Measurements from ENCODE around the gene VPS18. TPM values are rescaled to one million over a fixed set of nuclear protein-coding genes. Genes with fewer than 3 reads are reported as not detected.

Gene VPS18
- polyA plus RNA-seq, 4 donors = 15.3 to 19.7 (median 16.8) TPM

DNA sequence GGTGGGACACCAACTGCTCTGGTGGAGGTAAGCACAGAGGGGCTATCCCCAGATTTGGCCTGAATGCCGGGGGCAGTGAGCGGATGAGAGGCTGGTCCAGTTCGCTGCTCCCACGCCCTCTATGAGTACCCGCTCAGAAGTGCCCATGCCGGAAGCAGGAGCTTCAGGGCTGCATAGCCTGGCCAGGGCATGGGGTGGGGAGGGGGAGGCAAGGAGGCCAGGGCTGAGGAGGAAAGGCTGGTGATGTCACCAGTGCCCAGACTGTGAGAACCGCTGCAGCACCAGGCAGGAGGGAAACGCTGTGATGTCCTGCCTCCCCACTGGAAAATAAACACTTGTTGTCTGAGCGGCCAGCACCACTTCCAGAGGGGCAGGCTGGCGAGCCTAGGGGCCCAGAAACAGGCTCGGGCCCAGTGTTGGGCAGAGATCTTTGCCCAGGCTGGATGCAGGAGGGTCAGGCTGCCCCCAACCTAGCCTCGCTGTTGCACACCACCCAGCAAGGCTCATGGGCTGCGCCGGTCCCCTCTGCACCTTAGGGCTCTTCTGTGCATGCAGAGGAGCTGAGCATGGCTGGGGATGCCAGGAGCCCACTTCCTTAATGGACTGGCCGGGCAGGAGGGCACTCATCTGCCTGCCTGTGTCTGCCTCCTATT lies 24.0 kb downstream of the VPS18 start:
- DNase-seq (ENCODE audit: low read depth in 4 of 4, low spot score in 3 of 4) = no peak

DNA sequence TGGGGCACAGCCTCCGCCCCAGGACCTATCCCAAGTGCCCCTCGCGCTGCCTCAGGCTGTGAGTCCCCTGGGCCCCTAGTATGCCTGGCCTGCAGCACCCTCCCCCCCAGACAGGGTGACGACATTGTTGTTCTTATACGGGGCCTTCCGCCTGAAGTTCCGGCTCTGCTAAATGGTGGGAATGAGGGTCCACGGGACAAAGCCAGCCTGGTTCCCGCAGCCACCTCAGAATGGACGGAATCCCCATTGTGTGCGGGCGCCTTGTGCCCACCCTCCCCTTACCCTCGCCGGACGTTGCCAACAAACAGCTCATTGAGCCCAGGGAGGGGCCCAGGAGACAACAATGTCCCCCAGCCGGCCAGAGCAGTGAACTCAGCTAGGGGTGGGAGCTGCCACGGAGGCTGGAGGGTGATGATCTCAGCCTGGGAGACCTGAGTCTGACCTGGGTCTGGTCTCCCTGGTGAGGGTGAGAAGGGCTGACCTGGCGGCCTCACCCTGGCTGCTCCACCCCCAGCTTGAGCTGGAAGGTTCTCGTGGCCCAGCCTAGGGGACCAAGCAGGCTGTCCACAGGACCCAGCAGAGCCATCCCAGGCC lies 24.6 kb downstream of the VPS18 start:
- DNase-seq (ENCODE audit: low read depth in 4 of 4, low spot score in 3 of 4) = no peak

DNA sequence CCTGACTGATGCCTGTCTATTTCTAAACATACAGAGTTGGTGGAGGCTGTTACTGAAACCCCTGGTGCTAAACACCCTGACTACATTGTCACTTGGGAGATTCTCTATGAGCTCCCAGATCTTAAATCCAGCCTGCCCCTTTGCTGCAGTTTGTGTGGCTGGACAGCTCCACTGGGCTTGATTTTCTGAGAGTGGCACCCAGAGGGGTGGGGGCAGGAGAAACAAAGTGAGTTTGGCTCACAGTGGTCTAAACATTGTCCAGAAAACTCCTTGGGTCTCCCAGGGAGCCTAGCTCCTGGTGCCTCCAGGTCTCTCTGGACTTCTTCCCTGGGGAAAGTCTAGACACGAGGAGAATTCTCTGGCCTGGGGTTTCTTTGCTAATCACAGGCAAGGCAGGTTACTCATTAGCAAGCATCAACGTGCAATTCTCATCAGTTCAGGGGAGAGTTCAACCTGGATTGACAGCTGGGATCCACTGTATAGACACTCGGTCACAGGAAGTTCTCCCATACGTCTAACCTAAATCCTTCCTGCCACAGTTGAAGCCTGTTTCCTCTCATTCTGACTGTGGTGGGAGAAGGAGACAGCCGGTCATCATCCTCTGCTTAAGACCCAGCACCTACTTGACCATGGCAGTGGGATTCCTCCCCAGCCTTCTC lies 27.8 kb downstream of the VPS18 start:
- DNase-seq (ENCODE audit: low read depth in 4 of 4, low spot score in 3 of 4) = no peak

DNA sequence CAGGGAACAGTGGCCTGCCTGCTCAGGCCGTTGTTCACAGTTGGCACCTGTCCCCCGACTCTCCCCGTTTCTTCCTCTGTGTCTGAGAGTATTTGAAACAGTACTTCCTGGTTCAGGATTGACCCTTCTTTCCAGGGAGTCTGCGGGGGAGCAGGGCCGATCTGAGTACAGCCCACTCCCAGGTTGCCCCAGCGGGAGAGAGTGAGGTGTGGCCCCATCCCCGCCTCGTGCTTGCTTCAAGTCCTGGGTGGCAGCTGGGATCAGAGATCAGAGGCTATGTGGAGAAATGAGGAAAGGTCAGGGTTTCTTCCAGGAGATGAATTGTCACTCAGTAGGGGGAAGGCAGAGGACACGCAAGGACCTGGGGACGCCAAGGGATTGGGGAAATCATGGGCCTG lies 28.4 kb downstream of the VPS18 start:
- no peak for DNase-seq (ENCODE audit: low read depth in 4 of 4, low spot score in 3 of 4)

DNA sequence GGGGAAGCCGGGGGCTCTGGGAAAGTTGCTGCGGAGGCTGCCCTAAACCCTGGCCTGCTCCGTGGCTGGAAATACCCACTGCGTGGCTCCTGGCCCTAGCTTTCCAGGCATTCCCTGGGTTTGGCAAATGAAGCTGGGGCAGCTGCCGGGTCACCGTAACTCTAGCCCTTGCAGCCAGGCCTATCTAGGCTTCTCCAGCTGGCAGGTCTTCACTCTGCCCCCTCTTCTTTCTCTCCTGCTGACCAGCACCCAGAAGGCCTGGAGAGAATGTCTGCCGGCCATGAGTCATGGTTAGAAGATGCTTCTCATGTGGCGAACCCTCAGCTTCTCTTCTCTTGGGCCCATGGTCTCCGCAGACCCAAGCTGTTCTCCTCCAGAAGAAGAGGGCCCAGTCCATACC lies 29.3 kb downstream of the VPS18 start:
- DNase-seq (ENCODE audit: low read depth in 4 of 4, low spot score in 3 of 4) = no peak

DNA sequence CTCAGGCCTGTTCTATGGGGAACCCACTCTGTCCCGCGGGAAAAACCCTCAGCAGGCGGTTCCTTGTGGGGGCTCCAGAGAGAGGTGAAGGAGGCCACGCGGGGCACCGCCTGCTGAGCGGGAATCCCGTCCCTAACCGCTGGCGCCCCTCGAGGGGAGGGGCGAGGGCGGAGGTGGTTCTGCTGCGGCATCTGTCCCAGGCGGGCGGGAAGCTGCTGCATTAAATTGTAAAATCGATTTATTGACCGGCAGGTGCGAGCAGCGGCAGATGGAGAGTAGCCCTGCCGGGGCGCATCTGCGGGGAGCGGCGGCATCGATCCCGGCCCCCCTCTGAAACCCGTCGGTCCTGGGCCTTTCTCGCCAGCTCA lies 31.2 kb downstream of the VPS18 start:
- no peak for DNase-seq (ENCODE audit: low read depth in 4 of 4, low spot score in 3 of 4)

DNA sequence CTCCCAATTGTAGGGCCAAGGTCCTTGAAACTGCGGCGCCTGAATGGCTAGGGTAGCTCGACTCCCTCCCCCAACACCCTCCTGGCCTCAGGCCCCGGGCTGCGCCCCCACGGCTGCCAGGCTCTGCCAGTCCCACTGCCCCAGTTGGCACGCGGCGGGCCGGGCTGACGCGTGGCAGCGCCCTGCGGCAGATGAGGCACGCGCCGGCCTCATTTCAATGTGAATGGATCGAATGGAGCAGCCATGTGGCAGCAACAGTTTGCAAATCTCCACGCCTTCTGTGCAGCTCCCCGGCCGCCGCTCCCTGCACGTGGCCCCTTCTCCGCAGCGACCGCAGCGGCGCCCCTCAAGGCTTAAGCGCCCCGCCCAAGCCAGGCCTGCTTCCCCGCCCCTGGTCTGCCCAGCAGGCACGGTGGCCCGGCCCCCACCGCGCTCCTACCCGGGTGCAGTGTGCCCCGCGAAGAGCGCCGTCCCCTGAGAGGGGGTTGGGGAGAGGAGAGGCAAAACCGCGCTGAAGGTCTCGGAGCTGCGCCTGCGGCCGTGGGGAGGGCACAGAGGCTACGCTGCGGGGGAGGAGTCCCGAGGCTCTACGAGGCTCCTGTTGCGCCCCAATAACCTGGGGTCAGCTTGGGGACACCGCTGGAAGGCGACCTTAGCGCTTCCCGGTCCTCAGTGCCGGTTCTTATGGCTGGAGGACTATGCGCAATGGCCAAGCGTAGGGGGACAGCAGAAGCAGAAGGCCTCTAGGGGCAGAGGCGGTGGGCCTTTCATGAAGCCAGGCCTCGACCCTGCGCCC lies 31.8 kb downstream of the VPS18 start:
- DNase-seq (ENCODE audit: low read depth in 4 of 4, low spot score in 3 of 4) = no peak

DNA sequence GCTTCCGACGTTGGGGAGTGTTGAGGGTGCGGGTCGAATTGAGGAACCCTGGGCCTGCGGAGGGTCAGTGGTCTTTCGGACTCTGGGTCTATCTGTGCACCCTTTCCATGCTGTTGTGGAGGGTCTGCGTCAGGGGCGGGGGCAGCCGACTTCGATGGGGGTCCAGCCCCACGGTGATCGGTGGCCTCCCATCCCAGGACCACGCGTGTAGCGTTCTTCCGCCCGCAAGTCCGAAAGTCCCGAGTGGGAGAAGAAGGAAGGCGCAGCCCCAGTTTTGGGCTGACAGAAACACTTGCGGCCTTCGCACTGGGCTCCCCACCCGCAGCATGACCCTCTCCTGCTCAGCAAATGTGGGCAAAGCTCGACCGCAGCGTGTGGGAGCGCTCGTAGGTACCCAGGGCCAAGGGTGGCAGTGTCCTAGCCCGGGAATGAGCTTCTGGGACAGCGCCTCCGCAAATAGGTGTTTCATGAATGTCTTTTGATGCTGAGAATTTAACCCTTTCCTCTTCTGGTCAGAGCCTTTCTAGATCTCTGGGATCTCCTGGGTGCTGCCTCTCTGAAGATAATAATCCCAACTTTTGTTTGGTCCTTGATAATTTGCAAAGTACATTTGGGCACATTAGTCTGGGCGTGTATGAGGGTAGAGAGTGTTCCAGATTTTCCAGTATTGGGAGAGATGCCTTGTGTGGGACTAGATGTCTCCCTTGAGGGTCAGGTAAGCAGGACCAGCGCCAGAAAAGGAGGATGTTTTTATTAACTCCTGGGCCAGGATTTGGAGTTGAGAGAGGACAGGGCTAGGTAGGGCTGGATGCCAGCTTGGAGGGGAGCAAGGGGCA lies 32.6 kb downstream of the VPS18 start:
- no peak for DNase-seq (ENCODE audit: low read depth in 4 of 4, low spot score in 3 of 4)

DNA sequence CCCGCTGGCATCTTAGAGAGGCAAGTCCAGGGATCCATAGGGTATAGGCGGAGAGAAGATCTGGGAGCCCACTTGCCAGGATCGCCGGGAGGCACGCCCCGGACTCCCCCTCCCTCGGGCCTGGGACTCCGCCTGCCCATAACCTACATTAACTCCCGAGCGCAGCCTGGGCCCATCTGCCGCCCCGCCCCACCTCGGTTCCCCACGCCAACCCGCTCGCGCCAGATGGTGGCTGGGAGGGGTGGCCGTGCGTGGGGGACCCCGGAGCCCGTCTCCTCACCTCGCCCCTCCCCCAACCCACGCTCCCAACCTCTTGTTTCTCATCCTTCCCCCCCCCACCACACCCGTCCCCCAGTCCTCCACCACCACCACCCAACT lies 33.2 kb downstream of the VPS18 start:
- no peak for DNase-seq (ENCODE audit: low read depth in 4 of 4, low spot score in 3 of 4)

DNA sequence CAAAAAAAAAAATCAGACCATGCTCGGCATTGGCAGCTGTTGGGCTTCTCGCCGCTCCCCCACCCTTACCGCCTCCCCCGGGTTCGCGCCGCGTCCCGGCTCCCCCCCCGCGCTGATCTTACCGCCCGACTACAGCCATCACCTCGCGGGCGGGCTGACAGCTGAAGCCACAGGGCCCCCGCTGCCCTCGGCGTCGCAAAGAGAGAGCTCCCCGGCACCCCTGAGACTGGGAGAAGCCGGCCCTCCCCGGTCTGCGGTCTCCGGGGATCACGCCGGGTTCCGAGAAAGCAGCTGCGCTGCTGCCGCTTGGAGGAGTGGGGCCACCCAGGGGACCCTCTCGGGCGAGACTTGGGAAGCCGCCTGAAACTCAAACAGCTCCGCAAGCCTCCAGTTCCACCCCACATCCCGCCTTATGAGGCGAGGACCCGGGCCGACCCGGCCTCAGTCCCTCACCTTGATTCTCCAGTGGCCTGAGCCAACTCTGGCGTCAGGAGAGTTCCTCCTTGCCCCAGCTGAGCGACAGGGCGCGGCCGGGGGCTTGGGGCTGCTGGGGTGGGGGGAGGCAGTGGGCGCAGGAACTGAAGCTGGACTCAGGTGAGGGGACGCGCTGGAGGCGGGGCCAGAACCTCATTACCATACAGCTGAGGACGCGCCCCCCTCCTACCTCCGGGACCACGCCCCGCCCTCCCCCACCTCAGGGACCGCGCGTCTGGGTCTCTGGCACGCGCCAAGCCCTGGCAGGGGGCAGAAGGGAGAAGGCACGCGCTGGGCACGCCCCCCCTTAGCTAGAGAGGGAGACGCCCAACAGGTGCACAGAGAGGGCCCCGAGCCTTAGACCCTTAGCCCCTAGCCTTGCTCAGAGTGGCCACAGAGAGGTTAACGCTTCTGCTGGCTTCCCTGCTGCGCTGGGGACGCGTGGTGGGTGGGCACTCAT lies 33.9 kb downstream of the VPS18 start:
- no peak for DNase-seq (ENCODE audit: low read depth in 4 of 4, low spot score in 3 of 4)

DNA sequence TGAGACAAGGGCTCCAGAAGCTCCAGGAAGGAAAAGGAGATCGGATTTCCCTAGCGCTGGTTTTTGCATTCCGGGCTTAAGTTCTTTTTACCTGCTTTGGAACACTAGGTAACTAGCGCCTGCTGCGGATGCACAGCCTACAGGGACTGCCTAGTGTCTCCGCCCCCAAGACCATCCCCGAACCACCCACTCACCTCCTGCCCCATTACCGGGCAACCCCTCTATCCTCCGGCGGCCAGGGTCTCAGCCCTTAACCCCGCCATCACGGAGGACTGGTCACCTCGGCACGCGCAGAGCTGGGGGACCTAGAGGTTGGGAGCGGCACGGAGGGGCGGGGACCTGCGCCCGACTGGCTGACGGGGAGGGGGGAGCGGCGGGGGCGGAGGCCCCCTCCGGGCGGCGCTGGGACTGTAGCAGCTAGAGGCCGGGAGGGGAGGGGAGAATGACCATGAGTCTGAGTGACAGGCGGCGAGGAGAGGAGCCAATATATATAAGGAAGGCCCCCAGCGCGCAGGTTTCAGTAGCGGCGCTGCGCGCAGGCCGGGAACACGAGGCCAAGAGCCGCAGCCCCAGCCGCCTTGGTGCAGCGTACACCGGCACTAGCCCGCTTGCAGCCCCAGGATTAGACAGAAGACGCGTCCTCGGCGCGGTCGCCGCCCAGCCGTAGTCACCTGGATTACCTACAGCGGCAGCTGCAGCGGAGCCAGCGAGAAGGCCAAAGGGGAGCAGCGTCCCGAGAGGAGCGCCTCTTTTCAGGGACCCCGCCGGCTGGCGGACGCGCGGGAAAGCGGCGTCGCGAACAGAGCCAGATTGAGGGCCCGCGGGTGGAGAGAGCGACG lies 34.8 kb downstream of the VPS18 start, which contains the start of gene DLL4:
DLL4 (plus strand) TSS at position 520 of the 839 bp plus-strand sequence. CDS start 329 bp downstream, outside the sequence.
- no peak for DNase-seq (ENCODE audit: low read depth in 4 of 4, low spot score in 3 of 4)

DNA sequence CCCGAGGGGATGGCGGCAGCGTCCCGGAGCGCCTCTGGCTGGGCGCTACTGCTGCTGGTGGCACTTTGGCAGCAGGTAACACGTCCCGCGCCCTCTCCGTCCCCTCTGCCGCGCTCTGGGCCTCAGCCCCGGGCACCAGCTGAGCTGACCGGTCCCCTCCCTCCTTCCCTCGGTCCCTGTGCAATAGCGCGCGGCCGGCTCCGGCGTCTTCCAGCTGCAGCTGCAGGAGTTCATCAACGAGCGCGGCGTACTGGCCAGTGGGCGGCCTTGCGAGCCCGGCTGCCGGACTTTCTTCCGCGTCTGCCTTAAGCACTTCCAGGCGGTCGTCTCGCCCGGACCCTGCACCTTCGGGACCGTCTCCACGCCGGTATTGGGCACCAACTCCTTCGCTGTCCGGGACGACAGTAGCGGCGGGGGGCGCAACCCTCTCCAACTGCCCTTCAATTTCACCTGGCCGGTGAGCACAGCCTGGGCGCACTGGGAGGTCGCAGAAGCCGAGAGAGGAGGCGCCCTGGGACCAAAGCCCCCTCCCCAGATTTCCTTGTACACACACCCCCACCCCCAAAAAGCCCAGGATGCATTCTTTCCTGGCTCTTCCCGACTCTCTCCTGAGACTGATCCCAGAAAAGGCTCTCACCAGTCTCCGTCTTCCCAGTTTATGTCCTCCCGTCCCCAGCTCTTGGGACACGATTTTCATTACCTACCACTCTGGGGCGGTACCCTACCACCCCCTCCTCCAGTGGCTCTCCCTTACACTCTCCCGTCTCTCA lies 35.6 kb downstream of the VPS18 start:
- DNase-seq (ENCODE audit: low read depth in 4 of 4, low spot score in 3 of 4) = no peak

DNA sequence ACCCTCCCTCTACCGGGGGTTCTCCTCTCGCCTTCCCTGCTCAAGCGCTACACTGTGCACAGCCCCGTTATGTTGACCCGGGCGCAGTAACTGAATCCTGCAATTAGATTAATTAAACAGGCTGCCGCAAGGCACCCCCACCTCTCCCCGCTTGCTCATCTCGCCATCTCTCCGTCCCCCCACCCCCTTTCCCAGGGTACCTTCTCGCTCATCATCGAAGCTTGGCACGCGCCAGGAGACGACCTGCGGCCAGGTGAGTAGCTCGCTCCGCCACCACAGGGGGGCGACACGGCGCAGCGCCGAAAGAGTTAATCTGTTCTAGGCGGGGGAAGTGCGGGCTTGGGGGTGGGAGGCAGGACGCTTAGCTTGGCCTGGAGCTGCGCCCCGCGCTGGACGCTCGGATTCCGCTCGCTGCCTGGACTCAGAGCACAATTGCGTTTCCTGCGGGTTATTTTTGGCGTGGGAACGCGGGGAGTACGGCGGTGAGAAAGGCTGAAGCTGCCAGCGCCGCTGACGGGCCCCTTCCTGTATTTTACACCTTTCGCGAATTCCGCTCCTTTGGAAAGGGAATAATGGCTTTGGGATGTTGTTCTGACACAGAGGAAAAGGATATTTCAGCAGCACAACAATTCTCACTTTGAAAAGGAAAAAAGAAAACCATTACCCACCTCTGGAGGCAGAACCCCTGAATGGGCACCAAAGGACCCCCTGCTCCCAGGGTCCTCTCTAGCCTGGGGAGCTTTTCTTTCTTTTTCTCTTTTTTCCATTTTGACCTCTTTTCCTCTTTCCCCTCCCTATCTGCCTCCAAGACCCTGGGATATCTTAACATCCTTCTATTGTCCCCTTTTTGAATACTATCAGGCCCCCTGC lies 36.4 kb downstream of the VPS18 start:
- DNase-seq (ENCODE audit: low read depth in 4 of 4, low spot score in 3 of 4) = no peak

DNA sequence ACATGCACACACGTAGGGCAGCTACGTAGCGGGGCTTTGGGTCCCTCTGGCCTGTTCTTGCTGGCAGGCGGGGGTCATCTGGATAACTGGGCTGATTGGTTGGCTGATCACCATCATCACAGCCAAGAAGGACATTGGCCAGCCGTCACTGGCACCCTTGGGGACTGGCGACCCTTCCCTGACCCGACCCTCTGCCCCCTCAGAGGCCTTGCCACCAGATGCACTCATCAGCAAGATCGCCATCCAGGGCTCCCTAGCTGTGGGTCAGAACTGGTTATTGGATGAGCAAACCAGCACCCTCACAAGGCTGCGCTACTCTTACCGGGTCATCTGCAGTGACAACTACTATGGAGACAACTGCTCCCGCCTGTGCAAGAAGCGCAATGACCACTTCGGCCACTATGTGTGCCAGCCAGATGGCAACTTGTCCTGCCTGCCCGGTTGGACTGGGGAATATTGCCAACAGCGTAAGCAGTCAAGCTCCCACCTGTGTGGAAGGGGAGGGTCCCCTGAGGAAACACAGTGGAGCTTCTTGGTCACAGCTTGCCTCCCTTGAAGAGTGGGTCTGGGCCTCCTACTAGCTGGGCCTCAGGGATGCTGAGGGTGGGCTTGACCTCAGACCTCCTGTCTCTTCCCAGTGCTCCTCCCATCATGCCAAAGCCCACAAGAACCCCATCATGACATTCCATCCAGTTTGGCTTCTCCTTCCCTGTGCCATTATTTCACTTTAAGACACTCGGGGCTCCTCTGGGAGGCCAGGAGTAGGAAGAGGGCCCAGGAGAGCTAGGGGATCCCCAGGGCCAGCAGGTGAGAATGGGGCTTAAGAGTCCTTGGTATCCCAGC lies 37.3 kb downstream of the VPS18 start:
- no peak for DNase-seq (ENCODE audit: low read depth in 4 of 4, low spot score in 3 of 4)

DNA sequence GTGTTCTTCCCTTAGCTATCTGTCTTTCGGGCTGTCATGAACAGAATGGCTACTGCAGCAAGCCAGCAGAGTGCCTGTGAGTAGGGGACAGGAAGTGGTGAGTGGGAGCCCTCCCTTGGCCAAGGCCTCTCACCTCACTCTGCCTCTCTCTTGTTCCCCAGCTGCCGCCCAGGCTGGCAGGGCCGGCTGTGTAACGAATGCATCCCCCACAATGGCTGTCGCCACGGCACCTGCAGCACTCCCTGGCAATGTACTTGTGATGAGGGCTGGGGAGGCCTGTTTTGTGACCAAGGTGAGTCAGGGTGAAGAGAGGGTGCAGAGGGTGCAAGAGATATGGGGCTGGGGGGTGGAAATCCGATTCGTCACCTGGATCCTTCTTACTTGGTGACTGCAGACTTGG lies 37.9 kb downstream of the VPS18 start:
- no peak for DNase-seq (ENCODE audit: low read depth in 4 of 4, low spot score in 3 of 4)

All from right renal pelvis (tissue), 4 donors.